ENCODE measurements around the gene VPS8. TPM values are rescaled to one million over a fixed set of nuclear protein-coding genes. Genes with fewer than 3 reads are reported as not detected.

Gene VPS8
- total RNA-seq, 1 experiment from 2014 or later, result 39.7 TPM

DNA sequence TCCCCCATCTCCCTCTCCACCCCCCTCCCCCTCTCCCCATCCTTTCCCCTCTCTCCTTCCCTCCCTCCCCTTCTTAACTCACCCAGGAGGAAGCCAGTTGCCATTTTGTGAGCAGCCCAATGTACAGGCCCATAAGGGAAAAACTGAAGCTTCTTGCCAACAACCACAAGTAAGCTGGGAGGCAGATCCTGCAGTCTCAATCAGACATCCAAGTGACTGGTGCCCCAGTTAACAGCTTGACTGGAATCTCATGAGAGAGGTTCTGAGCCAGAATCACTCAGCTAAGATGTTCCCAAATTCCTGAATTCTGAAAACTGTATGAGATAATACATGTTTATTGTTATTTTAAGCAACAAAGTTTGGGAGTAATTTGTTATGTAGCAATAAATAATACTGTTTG lies 250.2 kb downstream of the VPS8 start:
- no peaks in the 10 kb centered on the region for H3K79me1 ChIP-seq (ENCODE audit: insufficient read depth, low read depth, low read length, poor library complexity, severe bottlenecking)
- H2AK5ac ChIP-seq (ENCODE audit: insufficient read length, low read length), result no peak overlapping the region
- H4K20me1 ChIP-seq (ENCODE audit: control insufficient read depth, insufficient read depth, insufficient read length), result no peaks in the 10 kb centered on the region
- H3K9me3 ChIP-seq (ENCODE audit: control insufficient read depth, low read depth, low read length), result no peaks in the 10 kb centered on the region
- H3K27me3 ChIP-seq (ENCODE audit: insufficient read depth, low read length), result no peaks in the 10 kb centered on the region
- no peaks in the 10 kb centered on the region for H3K23me2 ChIP-seq (ENCODE audit: insufficient read length, low read depth, low read length, poor library complexity, severe bottlenecking)
- H3K27ac Mint-ChIP-seq, result no peak overlapping the region; a peak in 1 of 7 replicates
- no peak overlapping the region for H3K18ac ChIP-seq (ENCODE audit: insufficient read length, low read depth, low read length)
- H2BK12ac ChIP-seq (ENCODE audit: insufficient read length, low read depth, low read length), result no peak overlapping the region
- no peak overlapping the region for H2BK5ac ChIP-seq (ENCODE audit: insufficient read length, low read length)
- H3K14ac ChIP-seq (ENCODE audit: insufficient read depth, low read length), result no peak overlapping the region
- peaks cover 5 to 25% (median 22%) of the 10 kb centered on the region in 3 experiments; a peak in 5 of 7 replicates for H3K36me3 Mint-ChIP-seq (ENCODE audit: insufficient read depth in 1 of 3, low read depth in 3 of 3)
- no peak for DNase-seq
- TF ChIP-seq, protein P1, sequence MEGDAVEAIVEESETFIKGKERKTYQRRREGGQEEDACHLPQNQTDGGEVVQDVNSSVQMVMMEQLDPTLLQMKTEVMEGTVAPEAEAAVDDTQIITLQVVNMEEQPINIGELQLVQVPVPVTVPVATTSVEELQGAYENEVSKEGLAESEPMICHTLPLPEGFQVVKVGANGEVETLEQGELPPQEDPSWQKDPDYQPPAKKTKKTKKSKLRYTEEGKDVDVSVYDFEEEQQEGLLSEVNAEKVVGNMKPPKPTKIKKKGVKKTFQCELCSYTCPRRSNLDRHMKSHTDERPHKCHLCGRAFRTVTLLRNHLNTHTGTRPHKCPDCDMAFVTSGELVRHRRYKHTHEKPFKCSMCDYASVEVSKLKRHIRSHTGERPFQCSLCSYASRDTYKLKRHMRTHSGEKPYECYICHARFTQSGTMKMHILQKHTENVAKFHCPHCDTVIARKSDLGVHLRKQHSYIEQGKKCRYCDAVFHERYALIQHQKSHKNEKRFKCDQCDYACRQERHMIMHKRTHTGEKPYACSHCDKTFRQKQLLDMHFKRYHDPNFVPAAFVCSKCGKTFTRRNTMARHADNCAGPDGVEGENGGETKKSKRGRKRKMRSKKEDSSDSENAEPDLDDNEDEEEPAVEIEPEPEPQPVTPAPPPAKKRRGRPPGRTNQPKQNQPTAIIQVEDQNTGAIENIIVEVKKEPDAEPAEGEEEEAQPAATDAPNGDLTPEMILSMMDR (conservative IDR thresholded peaks at IDR 0.05), result no peak
- H3K9ac ChIP-seq (ENCODE audit: extremely low read depth, insufficient read length, low read length), result no peak overlapping the region
- no peak overlapping the region for H3T11ph ChIP-seq (ENCODE audit: low read length)
- H2BK20ac ChIP-seq (ENCODE audit: low read depth, low read length, poor library complexity, severe bottlenecking), result no peak overlapping the region
- no peak overlapping the region for H3K4me2 ChIP-seq (ENCODE audit: insufficient read depth, insufficient read length, low read length)
- H3K4me1 Mint-ChIP-seq, result no peaks in the 10 kb centered on the region
- no peaks in the 10 kb centered on the region for H3K79me2 ChIP-seq (ENCODE audit: insufficient read depth, low read length)
- H3K23ac ChIP-seq (ENCODE audit: insufficient read length, low read depth, low read length), result no peak overlapping the region
- H2BK120ac ChIP-seq (ENCODE audit: low read depth, low read length, poor library complexity, severe bottlenecking), result no peak overlapping the region
- no peak overlapping the region for H3K4ac ChIP-seq (ENCODE audit: low read depth, low read length)
- H4K8ac ChIP-seq (replicated peaks; ENCODE audit: insufficient read length, low read depth, low read length), result no peak overlapping the region
- H3K4me1 ChIP-seq (ENCODE audit: insufficient read depth, low read length), result no peaks in the 10 kb centered on the region
- no peak overlapping the region for H3K27ac ChIP-seq (ENCODE audit: insufficient read length, low read depth, low read length)
- H3K56ac ChIP-seq (ENCODE audit: insufficient read length, low read depth, low read length), result no peak overlapping the region
- H4K91ac ChIP-seq (ENCODE audit: insufficient read length, low read depth, low read length), result no peak overlapping the region
- no peak overlapping the region for H3K4me3 Mint-ChIP-seq
- no peak overlapping the region for H2BK15ac ChIP-seq (ENCODE audit: low read depth, low read length)
- H3K27me3 Mint-ChIP-seq (ENCODE audit: low read depth), result peaks cover 1% of the 10 kb centered on the region; the same call in 1 of the 2 replicates
- peaks cover 38 to 39% of the 10 kb centered on the region in 2 experiments for H3K9me3 Mint-ChIP-seq
- H2AFZ ChIP-seq (ENCODE audit: low read length), result no peak overlapping the region
- H4K5ac ChIP-seq (ENCODE audit: insufficient read length, low read depth, low read length), result no peak overlapping the region
